Fibroblast of skin of scalp (primary cell): ENCODE data around the gene STAB1.

ENCODE experiments used
- DNase-seq: peaks from one replicate; pipeline ENCODE4 v3.0.0-alpha.2; 2013

The STAB1 gene

DNA sequence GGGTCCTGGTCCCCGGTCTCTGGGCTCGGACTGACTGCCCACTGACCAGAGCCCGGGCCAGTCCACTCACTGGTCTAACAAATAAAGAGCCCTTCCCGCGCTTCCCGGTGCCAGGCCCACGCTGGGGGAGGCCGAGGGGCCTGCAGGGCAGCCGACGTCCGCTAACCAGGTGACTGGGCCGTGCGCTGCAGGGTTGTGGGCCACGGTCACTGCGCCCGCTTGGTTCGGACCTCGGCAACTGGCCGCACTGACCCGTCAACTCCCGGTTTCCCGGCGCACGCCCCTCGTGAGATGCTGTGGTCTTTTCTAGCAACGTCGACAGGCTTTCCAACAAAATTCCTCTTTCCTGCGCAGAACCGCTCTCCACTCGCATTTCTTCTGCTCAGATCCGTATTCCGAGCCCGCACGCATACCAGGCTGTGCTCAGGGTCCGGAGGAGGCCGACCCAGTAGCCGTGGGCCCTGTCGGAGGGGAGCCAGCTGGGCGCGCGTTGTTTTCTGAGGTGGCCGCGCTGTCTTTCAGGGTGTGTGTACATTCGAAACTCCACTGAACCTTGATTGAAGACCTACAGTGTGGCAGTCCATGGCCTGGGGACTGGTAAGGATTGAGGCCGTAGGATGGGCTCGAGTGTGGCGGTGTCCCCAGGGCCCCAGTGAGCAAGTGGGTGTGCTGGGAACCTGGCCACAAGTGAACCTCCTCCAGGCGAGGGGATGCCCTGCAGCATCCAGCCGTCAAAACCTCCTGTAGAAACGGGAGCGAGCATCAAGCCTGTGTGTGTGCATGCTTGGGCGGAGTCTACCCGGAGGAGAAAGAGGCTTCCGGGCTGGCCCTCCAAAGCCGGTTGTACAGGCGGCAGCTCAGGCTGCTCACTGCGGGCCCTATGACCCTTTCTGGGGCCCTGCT is 39.4 kb downstream of the STAB1 start:
- DNase-seq = peak; percentile 44

DNA sequence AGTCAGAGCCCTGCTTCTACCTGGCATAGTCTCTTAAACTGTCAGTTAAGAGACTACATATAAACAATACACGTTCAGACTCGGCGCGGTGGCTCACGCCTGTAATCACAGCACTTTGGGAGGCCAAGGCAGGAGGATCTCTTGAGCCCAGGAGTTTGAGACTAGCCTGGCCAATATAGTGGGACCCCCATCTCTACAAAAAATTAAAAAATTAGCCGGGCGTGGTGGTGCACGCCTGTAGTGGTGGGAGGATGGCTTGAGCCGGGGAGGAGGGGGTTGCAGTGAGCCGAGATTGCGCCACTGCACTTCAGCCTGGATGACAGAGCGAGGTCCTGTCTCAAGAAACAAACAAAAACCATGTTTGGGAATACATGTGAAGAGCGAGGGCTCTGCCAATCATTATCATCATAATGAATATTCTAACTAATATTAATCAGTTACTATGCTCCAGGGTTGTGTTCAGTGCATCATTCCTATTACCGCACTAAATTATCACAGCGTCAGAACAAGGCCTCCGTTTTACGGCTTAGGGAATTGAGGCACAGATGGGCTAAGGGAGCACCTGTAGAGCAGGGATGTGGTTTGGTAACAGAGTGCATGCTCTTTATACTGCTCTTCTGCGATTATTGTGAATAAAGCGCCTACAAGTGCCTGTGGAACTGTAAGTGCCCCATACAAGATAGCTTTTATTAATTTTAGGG is 40.4 kb downstream of the STAB1 start:
- no peak for DNase-seq

DNA sequence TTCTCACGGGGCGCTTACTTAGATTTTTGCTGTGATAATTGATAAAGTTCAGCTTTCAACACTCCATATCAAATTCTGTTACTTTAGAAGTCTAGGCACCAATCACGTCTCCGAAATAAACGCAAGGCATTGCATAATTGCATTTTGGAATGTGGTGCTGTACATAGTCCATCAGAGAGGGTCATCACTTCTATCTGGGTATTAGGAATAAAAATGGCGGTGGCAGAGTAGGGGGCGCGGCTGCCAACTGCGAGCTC is 40.9 kb downstream of the STAB1 start:
- DNase-seq = no peak

- DNase-seq = peak; percentile 99
Measured at GRCh38 chr3:52536369-52537164, 41.4 kb downstream of the STAB1 start, which contains the start of gene UQCC5. UQCC5 (plus strand) TSS chr3:52536605; CDS start chr3:52536756, 151 bp downstream.

GRCh38 chr3:52537165-52537620 is 42.1 kb downstream of the STAB1 start:
- no peak for DNase-seq

- DNase-seq = no peak
Measured at GRCh38 chr3:52537726-52538421, 42.7 kb downstream of the STAB1 start.

DNA sequence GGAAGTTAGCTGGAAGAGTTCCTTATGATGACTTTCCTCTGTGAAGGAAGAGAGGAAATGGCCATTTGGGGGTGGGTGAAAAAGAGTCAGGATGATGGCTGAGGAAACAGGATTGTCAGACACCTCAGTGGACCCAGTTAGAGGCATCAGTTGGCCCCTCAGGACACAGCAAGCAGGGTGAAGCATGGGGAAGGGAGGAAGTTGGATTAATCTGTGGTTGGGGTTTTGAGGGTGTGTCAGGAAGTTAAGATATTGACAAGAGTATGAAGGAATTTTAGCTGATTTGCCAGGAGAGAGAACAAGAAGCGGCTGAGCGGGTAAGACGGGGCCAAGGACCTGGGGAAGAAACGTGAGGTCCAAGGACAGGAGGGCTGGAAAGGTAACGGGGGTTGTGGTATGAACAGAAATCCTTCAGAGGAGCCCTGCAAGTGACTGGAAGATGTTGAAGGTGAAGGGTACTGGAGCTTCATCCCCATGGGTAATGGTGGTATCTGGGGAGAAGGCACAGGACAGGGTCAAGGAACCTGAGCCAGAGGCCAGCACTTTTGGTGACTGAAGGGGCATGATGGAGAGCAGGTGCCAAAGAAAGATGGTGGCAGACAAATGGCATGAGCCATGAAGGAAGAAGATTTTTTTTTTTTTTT is 44.0 kb downstream of the STAB1 start:
- no peak for DNase-seq

DNA sequence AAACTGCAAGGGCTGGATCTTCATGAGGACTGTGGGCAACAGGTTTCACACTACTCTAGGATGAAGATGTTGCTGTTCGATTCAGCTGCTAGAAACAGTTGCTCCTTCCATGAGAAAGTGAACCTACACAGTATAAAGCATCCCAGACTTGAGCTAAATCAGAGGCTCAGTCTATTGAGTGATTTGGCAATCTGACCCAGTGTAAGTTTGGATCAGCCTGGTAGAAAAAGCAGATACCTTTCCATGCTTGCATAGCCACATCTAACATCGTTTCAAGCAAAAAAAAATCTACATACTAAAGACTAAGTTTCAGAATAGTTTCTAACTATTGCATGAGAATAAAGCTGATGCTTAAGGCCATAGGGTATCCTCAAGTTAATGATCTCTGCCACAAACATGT is 45.9 kb downstream of the STAB1 start:
- DNase-seq = no peak

- DNase-seq = no peak
Measured at GRCh38 chr3:52544937-52545336, 49.8 kb downstream of the STAB1 start.

- peak; percentile 31 for DNase-seq
Measured at GRCh38 chr3:52546111-52546901, 51.2 kb downstream of the STAB1 start.

- DNase-seq = no peak
Measured at GRCh38 chr3:52547143-52547542, 52.0 kb downstream of the STAB1 start.

DNA sequence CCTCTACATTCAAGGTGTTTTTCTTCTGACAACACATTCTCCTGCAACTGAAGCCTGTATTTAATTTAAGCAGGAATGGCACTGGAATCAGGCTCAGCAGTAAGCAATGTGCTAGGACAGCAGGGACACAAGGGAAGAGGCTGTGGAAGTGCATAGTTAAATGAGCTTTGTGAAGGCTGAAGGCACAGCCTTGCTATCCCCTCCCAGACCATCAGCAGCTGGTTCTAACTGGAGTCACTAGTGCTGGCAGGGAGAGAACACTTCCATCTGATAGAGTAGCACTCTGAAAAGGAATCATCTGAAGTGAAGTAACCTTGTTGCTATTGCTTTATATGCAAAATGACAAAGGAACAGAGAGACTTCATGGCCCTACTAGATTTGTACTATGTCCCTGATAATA is 56.0 kb downstream of the STAB1 start:
- DNase-seq = no peak

DNA sequence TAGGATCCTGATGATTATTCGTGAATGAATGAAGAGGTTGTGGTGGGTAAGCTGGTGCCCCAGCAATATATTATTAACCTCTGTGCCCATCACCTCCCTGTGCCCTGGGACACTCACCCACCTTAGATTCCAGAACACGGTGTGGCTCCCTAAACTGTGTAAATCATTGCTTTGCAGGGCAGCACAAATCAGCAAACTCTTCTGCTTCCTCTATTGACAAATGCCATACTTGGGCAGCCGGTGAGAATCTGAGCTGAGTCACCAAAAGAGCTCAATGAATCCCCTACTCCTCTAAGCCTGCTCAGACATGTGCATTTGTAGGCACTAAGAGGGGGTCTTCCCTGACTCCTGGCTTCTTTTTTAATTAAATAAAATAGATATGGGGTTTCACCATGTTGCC is 57.0 kb downstream of the STAB1 start:
- no peak for DNase-seq

DNA sequence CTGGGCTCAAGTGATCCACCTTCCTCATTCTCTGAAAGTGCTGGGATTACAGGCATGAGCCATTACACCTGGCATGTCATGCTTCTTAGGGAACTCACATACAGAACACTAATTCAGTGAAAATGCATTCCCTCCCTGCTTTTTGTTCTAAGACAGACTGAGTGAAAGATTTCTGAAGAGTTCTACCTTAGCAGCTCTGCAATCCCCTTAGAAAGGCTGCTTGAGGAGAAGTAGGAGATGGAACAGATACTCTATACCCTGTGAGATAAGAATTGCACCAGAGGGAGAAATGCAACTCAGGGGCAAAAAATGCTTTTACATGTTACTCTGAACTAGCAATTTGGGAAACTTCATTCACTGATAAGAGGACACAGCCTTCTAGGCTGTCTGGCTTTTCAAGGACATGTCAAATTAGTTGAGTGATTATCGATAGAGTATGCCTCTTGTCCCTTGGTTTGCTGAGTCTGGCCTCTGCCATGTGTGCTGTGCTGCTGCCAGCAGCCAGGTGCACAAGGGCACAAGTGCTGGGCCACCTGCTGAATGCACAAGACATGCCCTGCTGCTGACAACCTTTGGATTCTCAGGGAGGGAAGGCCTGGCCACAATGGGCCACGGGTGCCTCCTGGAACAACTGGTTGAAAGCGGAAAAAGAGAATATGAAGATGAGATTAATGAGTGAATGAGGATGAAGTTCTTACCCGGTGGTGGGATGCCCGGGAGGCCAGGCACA is 59.1 kb downstream of the STAB1 start:
- DNase-seq = no peak

GRCh38 chr3:52555056-52555455 is 59.9 kb downstream of the STAB1 start:
- DNase-seq = peak; percentile 53

GRCh38 chr3:52557011-52557960 is 62.1 kb downstream of the STAB1 start:
- no peak for DNase-seq

DNA sequence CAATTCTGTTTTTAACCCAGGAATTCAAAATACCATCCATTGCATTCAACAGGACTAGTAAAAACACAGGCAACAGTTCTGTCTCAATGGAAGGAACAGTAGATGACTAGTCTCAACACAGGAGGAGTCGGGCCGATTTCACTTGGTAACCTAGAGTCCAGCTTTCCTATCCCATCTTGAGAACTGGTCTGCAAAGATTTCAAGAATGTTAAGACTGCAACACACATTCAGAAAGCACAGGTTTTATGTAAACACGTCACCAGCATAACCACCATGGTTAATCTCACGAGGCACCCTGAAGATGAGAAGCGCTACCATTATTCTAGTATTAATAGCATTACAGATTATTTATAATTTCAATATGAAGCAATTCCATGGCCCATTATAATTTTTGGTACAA is 63.3 kb downstream of the STAB1 start:
- DNase-seq = no peak

- DNase-seq = peak; percentile 13
Measured at GRCh38 chr3:52561028-52561747, 66.0 kb downstream of the STAB1 start.

- no peak for DNase-seq
Measured at GRCh38 chr3:52563984-52564383, 68.8 kb downstream of the STAB1 start.
